Fibroblast of gingiva (primary cell): Measurements from ENCODE around the gene ADRA2C.

Experiments used
- DNase-seq: peaks from one replicate; pipeline ENCODE4 v3.0.0-alpha.2; 2011; ENCODE audit warnings: low read depth

ADRA2C gene

GRCh38 chr4:3733195-3733594 is 33.0 kb upstream of the ADRA2C start:
- no peak for DNase-seq

DNA sequence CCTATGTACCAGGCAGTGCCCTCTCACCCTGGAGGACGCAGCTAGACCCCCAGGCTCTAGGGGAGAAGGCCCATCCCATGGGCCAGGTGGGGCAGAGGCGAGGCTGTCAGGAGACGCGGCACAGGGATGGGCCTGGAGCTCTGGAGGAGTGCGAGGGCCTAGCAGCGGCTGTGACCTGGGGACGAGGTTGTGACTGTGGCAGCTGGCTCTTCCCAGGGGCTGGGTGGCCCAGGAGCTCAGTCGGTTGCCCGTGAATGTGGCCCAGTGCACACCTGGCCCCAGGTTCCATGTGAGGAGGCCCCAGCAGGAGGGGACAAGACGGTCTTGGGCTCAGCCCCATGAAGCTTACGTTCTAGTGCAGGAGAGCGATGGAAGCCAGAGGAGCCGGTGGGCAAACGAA is 31.0 kb upstream of the ADRA2C start:
- no peak for DNase-seq

GRCh38 chr4:3736290-3736689 is 29.9 kb upstream of the ADRA2C start:
- DNase-seq = no peak

GRCh38 chr4:3736806-3737205 is 29.4 kb upstream of the ADRA2C start:
- no peak for DNase-seq

GRCh38 chr4:3739577-3739976 is 26.6 kb upstream of the ADRA2C start:
- no peak for DNase-seq

DNA sequence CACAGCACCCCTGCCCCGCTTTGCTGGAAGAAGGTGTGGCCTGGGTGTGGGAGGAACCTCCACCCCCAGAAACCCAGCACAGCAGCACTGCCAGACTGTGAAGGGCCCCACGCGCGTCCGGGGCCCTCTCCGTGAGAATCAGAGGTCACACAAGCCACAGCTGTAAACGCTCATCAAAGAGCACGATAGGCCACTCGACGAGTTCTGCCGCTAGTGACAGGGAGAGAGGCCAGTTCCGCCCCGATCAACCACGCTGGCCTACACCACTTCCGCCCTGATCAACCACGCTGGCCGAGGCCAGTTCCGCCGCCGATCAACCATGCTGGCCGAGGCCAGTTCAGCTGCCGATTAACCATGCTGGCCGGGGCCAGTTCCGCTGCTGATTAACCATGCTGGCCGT is 25.9 kb upstream of the ADRA2C start:
- DNase-seq = no peak

- no peak for DNase-seq
These were observed 24.8 kb upstream of the ADRA2C start for GRCh38 chr4:3741217-3742011.

- no peak for DNase-seq
These were observed 23.6 kb upstream of the ADRA2C start for GRCh38 chr4:3742610-3743009.

GRCh38 chr4:3744232-3744631 is 22.0 kb upstream of the ADRA2C start:
- no peak for DNase-seq

- no peak for DNase-seq
These were observed 21.3 kb upstream of the ADRA2C start for GRCh38 chr4:3744901-3745300.

DNA sequence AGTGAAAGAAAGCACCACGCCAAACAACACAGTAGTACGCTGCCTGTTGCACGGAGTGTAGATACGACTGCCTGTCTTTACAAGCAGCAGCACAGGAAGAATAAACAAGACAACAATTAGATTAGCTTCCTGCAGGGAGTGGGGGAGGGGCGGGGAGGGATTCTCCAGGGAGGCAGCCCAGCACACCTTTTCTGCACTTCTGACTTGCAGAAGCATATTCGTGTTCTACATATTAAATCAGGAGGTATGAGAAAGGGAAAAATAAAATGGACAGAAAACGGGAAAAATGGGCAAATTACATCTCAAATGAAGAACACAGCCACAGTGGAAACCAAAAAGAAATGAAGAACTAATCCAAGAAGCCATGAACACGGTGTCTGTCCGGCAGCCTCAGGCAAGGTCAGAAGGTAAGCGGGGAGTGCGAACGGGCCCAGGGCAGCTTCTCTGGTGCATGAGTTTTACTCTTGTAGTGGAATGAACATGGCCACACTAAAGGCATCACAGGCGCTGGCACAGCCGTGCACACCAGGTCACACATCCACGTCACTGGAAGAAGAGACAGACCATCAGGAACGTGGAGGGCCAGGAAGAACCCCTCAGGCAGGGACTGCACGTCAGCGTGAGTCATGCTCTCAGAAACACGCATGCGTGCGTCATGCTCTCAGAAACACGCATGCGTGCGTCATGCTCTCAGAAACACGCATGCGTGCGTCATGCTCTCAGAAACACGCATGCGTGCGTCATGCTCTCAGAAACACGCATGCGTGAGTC is 20.1 kb upstream of the ADRA2C start:
- DNase-seq = no peak

GRCh38 chr4:3746701-3747580 is 19.2 kb upstream of the ADRA2C start:
- no peak for DNase-seq

GRCh38 chr4:3747581-3747904 is 18.6 kb upstream of the ADRA2C start:
- DNase-seq = no peak

DNA sequence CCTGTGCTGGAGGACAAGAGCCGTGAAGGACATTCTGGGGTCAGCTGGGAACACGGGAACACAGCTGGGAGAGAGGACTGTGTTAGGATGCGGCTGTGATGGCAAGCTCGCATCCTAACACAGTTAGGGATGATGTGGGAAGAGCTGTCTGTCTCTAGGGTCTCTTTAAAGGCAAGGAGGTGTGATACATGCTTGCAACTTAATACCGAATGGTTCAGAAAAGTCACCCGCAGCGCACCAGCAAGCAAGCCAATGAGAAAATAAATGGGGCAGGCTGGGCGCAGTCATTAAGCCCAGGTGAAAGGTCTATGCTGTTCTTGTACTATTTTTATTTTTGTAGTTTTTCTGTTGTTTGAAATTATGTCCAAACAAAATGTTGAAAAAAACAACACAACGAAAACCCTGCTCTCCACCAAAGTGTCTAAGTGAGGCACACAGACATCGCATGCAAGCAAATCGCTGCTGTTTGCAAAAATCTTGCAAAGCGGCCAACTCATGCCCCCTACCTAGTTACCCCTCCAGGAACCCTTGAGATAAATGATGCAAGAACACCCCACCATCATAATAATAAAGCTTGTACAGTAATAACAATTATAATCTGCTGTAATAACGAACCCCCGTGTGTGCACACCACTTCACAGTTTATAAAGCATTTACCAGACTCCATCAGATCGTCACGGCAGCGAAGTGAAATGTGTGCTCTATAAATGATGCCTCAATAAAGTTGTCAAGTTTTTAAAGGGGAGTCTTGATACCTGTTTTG is 17.9 kb upstream of the ADRA2C start:
- no peak for DNase-seq

- no peak for DNase-seq
These were observed 17.1 kb upstream of the ADRA2C start for GRCh38 chr4:3749081-3749480.

- no peak for DNase-seq
These were observed 15.9 kb upstream of the ADRA2C start for GRCh38 chr4:3750334-3750733.

- no peak for DNase-seq
These were observed 14.2 kb upstream of the ADRA2C start for GRCh38 chr4:3752022-3752421.

GRCh38 chr4:3753726-3754412 is 12.3 kb upstream of the ADRA2C start:
- no peak for DNase-seq

GRCh38 chr4:3756343-3757059 is 9.7 kb upstream of the ADRA2C start:
- no peak for DNase-seq

DNA sequence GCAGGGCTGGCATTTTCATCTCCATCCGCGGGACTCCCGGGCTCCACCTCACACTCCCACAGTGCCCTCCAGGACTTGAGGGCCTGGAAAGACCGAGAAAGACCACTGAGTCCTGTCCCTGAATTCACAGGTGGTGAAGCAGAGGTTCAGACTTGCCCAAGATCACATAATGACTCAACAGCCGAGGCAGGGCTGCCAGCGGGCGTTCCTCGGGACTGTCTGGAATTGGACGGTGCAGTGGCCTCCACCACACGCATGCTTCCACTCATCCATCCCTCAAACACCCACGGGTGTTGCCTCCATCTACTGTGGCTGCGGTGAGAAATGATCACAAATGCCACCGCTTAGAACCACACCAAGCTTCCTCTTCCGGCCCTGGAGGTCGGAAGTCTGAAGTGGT is 6.9 kb upstream of the ADRA2C start:
- DNase-seq = no peak

DNA sequence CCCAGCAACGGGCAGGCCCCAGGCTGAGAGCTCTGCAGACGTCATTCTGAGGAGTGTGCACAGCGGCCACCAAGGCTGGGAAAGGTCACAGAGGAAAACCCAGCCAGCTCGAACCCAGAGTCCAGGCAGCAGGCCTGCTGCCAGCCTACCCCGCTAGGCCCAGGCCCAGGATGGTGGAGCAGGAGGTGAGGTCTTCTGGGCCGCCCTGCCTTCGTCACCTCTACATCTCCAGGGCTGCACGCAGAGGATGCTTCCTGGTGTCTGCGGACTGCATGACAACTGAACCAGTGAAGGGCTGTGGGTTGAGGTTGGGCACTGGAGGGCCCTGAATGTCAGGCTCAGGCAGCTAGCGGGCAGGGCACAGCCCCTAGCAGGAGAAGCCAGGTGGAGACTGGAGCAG is 5.8 kb upstream of the ADRA2C start:
- DNase-seq = no peak
